ENCODE results near the gene CAPN11.
A peak's percentile ranks its signal among the peaks of the same experiment; 100 is the strongest.

Gene CAPN11

DNA sequence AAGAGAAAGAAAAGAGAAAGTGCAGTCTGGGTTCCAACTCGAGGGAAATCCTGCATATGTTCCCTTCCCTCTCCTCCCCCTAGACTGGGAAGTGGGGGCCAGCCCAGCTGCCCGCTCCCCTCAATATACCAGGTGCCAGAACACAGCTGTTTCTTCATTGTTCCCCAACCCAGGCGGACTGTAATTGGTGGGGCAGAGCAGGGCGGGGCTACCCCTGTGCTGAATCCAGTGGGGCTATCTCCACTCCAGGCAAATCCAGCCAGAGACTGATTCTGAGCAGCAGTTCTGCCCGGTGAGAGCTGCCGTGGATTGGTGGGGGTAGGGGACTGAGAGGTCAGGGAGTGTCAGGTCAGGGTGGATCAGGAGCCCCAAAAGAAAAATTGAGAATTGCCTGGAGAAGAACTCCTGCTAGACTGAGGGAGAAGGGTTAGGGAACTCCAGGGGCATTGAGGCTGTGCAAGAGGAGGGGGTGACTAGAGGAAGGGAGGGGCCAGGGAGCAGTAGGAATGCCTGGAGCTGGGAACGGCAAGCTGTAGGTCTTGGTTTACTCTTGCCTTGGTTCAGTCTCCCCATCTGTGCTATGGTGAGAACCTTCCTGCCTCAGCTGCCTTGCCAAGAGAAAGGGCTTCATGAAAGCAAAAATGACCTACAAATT is 58.2 kb downstream of the CAPN11 start, which contains the start of gene MYMX:
MYMX (plus strand) TSS at position 250 of the 655 bp plus-strand sequence. CDS start 546 bp downstream, outside the sequence.
- DNase-seq, result no peak

DNA sequence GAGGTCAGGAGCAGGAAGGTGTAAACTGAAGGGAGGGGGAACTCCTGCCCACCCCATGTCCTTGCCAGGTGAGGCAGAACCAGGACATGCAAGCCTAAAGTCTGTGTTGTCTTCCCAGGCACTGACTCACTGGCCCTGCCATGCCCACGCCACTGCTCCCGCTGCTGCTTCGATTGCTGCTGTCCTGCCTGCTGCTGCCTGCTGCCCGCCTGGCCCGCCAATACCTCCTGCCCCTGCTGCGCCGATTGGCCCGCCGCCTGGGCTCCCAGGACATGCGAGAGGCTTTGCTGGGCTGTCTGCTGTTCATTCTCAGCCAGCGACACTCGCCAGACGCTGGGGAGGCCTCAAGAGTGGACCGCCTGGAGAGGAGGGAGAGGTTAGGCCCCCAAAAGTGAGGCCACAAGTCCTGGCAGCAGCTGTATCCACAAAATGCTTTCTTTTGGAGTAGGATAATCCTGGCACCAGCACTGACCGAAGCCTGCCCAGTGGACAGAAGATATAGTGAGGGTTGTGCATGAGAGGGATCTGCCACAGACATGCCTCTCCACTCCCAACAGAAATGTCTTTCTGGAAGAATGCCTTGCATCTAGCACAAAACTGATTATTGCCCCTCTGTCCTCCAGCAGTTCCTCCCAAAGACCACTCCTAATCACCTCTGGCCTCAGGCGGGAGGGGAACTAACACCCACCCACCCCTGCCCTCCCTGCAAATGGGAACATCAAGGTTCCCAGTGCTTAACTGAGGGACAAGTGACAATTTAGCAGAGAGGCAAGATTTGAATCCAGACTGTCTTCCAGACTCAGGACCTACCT is 58.9 kb downstream of the CAPN11 start:
- no peak for DNase-seq

GRCh38 chr6:44219053-44219814 is 60.6 kb downstream of the CAPN11 start:
- peak; percentile 60 to 73 for DNase-seq

GRCh38 chr6:44219815-44220784 is 61.5 kb downstream of the CAPN11 start:
- DNase-seq, result no peak

- no peak for DNase-seq
Measured at GRCh38 chr6:44220913-44221290, 62.3 kb downstream of the CAPN11 start.

- DNase-seq, result peak; percentile 76 to 81
Measured at GRCh38 chr6:44221291-44221960, 62.8 kb downstream of the CAPN11 start.

GRCh38 chr6:44221961-44222335 is 63.3 kb downstream of the CAPN11 start:
- DNase-seq, result no peak

GRCh38 chr6:44222486-44223318 is 64.1 kb downstream of the CAPN11 start:
- no peak for DNase-seq

DNA sequence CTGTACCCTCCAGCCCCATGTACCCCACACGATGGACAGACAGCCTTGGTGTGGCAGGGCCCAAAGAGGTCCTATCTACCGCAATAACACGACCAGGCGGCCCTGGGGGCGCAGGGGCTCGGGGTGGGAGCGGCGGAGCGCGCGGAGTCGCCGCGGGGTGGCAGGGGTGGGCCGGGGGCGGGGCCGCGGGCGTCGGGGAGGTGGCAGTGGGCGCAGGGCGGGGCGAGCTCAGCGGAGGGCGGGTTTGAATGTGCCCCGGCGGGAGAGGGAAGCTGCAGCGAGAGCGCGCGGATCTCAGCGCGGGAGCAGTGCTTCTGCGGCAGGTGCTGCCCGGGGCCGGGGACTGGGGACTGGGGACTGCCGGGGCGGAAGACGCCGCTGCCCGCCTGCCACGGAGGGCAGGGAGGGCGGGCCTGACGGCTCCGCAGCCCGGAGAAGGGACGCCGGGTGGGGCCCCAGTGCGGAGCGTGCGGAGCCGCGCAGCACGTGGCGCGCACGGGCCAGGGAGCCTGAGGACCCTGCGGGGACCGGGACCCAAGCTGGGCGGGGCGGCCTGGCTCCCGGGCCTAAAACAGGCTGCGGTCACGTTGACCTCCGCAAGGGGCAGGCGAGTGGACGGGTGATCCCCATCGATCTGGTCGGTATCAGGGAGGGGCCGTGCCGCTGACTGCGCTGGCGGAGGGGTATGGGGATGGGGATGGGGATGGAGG is 64.9 kb downstream of the CAPN11 start, which contains the start of gene SLC29A1:
SLC29A1 (plus strand) TSS at position 277 of the 710 bp plus-strand sequence. CDS start 3,719 bp downstream, outside the sequence.
- peak; percentile 48 to 54 for DNase-seq

GRCh38 chr6:44224029-44224964 is 65.7 kb downstream of the CAPN11 start:
- DNase-seq, result no peak

DNA sequence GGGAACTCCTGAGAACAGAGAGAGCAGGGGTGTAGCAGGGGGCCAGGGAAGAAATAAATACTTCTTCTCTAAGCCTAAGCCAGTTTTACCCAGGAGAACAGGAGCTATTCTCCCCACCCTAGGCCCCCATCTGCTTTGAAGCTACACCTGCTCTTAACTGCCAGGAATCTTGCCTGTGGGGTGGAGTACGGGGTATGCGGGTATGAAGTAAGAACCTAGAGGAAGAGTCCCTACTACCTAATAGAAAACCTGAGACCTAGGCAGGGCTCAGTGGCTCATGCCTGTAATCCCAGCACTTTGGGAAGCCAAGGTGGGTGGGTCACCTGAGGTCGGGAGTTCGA is 66.3 kb downstream of the CAPN11 start:
- DNase-seq, result no peak

GRCh38 chr6:44225579-44226325 is 67.1 kb downstream of the CAPN11 start:
- no peak for DNase-seq

DNA sequence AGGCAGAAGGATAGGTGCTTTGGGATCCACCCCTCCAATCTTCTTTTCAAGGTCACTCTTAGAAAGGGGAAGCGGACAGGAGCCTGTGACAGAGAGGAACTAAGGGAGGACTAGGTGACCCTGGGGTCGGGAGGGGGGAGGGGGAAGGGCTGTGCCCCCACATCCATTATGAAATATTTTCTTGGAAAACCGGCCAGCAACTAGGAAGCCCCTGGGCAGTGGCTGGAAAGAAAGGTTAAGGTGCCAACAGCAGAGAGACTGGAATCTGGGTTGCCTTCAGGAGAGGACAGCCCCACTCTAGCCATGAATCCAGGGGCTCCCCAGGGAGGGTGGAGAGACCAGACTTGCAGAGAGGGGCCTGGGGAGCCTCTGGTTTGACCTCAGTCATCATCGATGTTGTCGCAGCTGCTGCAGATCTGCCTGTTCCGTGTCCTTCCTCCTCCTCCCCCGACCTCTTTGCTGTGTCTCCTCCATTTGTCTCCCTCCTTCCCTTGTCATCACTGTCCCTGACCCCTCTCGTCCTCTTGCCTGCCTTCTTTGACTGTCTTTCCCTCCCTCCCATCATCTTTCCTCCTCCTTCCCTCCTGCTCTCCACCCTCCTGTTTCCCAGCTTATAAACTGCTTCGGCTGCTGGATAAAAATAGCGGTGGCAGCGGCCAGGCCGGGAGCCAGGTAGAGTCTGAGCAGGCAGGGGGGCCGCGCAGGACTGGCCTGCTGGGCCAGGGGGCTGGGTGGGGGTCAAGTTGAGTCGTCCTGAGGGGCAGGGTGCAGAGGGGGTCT is 67.9 kb downstream of the CAPN11 start:
- DNase-seq, result no peak

- DNase-seq, result no peak
Measured at GRCh38 chr6:44227148-44227793, 68.7 kb downstream of the CAPN11 start.

DNA sequence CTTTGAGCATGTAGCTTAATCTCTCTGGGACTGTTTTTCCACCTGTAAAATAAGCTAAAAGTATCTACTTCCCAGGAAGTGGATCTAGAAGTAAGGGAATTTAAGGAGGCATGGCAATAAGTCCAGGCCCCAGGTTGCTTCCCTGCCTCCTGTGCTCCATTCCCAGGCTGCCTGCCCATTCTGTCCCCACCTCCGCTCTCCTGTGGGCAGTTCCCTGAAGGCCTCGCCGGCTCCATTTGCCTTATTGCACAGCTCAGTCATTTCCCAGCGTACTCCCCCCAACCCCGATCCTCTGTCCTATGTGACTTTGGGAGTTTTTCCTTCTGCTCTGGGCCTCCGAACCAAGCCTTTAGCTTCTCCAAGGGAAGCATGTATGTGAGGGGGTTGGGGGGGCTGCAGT is 69.4 kb downstream of the CAPN11 start:
- DNase-seq, result no peak

DNA sequence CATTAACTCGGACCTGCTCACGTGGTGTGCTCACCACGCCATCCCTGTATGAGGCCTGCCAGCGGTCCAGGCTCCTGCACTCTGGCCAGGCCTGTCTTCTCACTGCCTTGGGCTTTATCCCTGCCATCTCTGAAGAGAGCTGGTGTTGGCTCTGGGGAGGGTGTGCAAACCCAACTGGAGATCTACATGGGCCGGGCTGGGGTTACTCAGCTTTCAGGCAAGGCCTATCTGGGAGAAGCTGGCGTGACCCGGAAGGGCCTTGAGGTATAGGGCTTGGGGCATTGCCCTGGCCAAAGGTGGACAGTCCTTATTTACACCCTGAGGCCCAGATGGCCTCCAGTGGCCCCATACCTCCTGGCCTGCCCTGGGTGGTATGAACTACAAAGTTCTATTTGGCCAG is 69.8 kb downstream of the CAPN11 start:
- no peak for DNase-seq

DNA sequence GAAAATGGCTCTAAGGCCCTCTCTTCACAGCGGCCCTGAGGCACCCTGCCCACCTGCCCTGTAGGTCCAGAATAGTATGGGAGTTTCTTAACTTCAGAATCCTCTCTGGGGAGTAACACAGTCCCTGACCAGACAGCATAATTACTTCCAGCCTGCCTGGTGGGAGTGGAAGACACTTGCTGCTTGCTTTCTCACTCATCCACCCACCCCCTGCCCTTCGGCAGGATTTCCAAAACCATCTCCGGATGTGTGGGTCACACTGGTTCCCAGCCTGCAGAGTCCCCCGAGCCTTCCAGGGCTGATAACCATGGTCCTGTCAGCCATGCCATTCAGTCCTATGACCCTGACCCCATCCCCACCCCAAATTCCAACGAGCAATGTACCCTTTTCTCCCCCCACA is 70.2 kb downstream of the CAPN11 start:
- peak in 1 of 2 donors; percentile 56 for DNase-seq

All from inflammatory macrophage (primary cell).